K562 treated with DMSO at 1 percent for 48 hours (cell line): Measurements from ENCODE around the gene ERBIN. TPM values are rescaled to one million over a fixed set of nuclear protein-coding genes. Genes with fewer than 3 reads are reported as not detected.

Source experiments
- total RNA-seq: library from RNA; unstranded; fragments of 300-600 nt; gene quantifications from 2 replicates; pipeline ENCODE4 v1.2.3, GENCODE V29; 2022; ENCODE audit warnings: low replicate concordance; ENCODE audit errors: extremely low read depth

ERBIN gene, protein sequence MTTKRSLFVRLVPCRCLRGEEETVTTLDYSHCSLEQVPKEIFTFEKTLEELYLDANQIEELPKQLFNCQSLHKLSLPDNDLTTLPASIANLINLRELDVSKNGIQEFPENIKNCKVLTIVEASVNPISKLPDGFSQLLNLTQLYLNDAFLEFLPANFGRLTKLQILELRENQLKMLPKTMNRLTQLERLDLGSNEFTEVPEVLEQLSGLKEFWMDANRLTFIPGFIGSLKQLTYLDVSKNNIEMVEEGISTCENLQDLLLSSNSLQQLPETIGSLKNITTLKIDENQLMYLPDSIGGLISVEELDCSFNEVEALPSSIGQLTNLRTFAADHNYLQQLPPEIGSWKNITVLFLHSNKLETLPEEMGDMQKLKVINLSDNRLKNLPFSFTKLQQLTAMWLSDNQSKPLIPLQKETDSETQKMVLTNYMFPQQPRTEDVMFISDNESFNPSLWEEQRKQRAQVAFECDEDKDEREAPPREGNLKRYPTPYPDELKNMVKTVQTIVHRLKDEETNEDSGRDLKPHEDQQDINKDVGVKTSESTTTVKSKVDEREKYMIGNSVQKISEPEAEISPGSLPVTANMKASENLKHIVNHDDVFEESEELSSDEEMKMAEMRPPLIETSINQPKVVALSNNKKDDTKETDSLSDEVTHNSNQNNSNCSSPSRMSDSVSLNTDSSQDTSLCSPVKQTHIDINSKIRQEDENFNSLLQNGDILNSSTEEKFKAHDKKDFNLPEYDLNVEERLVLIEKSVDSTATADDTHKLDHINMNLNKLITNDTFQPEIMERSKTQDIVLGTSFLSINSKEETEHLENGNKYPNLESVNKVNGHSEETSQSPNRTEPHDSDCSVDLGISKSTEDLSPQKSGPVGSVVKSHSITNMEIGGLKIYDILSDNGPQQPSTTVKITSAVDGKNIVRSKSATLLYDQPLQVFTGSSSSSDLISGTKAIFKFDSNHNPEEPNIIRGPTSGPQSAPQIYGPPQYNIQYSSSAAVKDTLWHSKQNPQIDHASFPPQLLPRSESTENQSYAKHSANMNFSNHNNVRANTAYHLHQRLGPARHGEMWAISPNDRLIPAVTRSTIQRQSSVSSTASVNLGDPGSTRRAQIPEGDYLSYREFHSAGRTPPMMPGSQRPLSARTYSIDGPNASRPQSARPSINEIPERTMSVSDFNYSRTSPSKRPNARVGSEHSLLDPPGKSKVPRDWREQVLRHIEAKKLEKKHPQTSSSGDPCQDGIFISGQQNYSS (N-terminal part only)
- not detected in 2 replicates for total RNA-seq

DNA sequence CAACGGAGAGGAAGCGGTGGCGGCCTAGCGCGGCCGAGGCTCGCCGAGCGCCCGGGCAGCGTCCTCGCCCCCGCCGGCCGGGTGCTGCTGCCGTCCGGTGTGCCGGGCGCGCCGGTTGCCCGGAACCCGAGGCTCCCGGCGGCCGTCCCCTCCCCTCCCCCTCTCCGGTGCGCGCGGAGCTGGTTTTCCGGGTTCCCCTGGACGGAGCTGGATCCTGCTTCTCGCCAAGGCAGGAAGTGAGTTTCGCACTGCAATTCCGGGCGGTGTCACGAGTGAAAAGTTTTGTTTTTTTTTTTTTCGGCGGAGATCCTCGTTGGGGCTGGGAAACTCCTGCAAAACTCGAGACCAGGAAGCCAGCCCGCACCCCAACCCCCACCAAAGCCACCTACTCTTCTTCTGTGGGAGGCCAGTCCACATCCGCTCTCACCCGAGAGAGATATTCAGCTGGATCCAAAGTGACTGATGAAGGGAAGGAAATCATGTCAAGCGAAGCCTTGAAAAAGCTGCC is at the start of gene ERBIN:
Gene ERBIN, plus strand, starts transcription at position 300 of the 508 bp plus-strand sequence. CDS start 66,144 bp downstream, outside the sequence.

Other genes with a start within 250 kb of the ERBIN start
- not detected in 2 replicates for gene SGTB, start 204.5 kb upstream of the ERBIN start, total RNA-seq
- not detected in 2 replicates for gene NLN, start 204.4 kb upstream of the ERBIN start, total RNA-seq
- gene SREK1, start 217.7 kb downstream of the ERBIN start, total RNA-seq, result not detected in 2 replicates